MG63 (cell line): Measurements from ENCODE around the gene TRIM32. TPM values are rescaled to one million over a fixed set of nuclear protein-coding genes. Genes with fewer than 3 reads are reported as not detected.
A peak's percentile ranks its signal among the peaks of the same experiment; 100 is the strongest.
"Not testable (repeated sequence)": the region's sequence is repeated elsewhere in the genome, so short reads cannot be mapped to it uniquely, and the experiment has no call there.

Experiments used
- DNase-seq: peaks from one replicate; pipeline ENCODE4 v3.0.0-alpha.2; 2020
- H3K27me3 ChIP-seq: fragments of 250-450 bp; sonication (Bioruptor Pico); 2 replicates; pipeline ENCODE4 v1.5.1; 2020; ENCODE audit warnings: mild to moderate bottlenecking, moderate library complexity
- H3K36me3 ChIP-seq: fragments of 250-450 bp; sonication (Bioruptor Pico); 2 replicates; pipeline ENCODE4 v1.5.1; 2020; ENCODE audit warnings: mild to moderate bottlenecking, moderate library complexity
- H3K4me3 ChIP-seq: fragments of 250-450 bp; sonication (Bioruptor Pico); 2 replicates; pipeline ENCODE4 v1.5.1; 2020; ENCODE audit warnings: mild to moderate bottlenecking, moderate library complexity
- H3K9me3 ChIP-seq: fragments of 250-450 bp; sonication (Bioruptor Pico); 2 replicates; pipeline ENCODE4 v1.5.1; 2020; ENCODE audit warnings: mild to moderate bottlenecking, moderate library complexity
- total RNA-seq: library from RNA; depleted of rRNA; stranded (reverse); fragments of >200 nt; shearing (Covaris generic); gene quantifications from 2 replicates; pipeline ENCODE4 v1.2.3, GENCODE V29; 2014; ENCODE audit warnings: low replicate concordance

Gene TRIM32
- total RNA-seq, 1 experiment from 2014 or later = 25.1 TPM

- no peaks in the 10 kb centered on the region for H3K36me3 ChIP-seq
- DNase-seq = no peak
- H3K27me3 ChIP-seq = no peaks in the 10 kb centered on the region
- peaks cover 2% of the 10 kb centered on the region; the same call in 1 of the 2 replicates for H3K9me3 ChIP-seq
- H3K4me3 ChIP-seq = no peak overlapping the region
Observed at GRCh38 chr9:116668970-116669695, 18.0 kb upstream of the TRIM32 start.

GRCh38 chr9:116671605-116672004 is 15.5 kb upstream of the TRIM32 start:
- no peak for DNase-seq
- no peaks in the 10 kb centered on the region for H3K36me3 ChIP-seq
- H3K27me3 ChIP-seq = no peaks in the 10 kb centered on the region
- no peak overlapping the region for H3K4me3 ChIP-seq
- H3K9me3 ChIP-seq = peaks cover 2% of the 10 kb centered on the region; the same call in 1 of the 2 replicates

- Histone ChIP-seq H3K9me3 (peaks cover 2% of the 10 kb centered on the region; the same call in 1 of the 2 replicates), H3K36me3 (no peaks in the 10 kb centered on the region), H3K4me3 (no peak overlapping the region), H3K27me3 (no peaks in the 10 kb centered on the region)
- no peak for DNase-seq
Observed at GRCh38 chr9:116673375-116673774, 13.7 kb upstream of the TRIM32 start.

- Histone ChIP-seq H3K9me3 (peaks cover 2% of the 10 kb centered on the region; the same call in 1 of the 2 replicates), H3K4me3 (no peak overlapping the region), H3K27me3 (no peaks in the 10 kb centered on the region), H3K36me3 (no peaks in the 10 kb centered on the region)
- no peak for DNase-seq
Observed at GRCh38 chr9:116674210-116674980, 12.7 kb upstream of the TRIM32 start.

GRCh38 chr9:116683535-116683934 is 3.6 kb upstream of the TRIM32 start:
- H3K4me3 ChIP-seq = no peak overlapping the region
- no peaks in the 10 kb centered on the region for H3K27me3 ChIP-seq
- no peaks in the 10 kb centered on the region for H3K36me3 ChIP-seq
- no peaks in the 10 kb centered on the region for H3K9me3 ChIP-seq
- DNase-seq = no peak

GRCh38 chr9:116685166-116685565 is 1.9 kb upstream of the TRIM32 start:
- no peaks in the 10 kb centered on the region for H3K9me3 ChIP-seq
- DNase-seq = peak; percentile 23
- H3K4me3 ChIP-seq = no peak overlapping the region
- peaks cover 3% of the 10 kb centered on the region for H3K36me3 ChIP-seq
- H3K27me3 ChIP-seq = no peaks in the 10 kb centered on the region

GRCh38 chr9:116686135-116686534 is 970 bp upstream of the TRIM32 start:
- no peak for DNase-seq
- H3K4me3 ChIP-seq = peak overlapping the region; percentile 80

GRCh38 chr9:116686693-116687073 is 422 bp upstream of the TRIM32 start:
- no peaks in the 10 kb centered on the region for H3K9me3 ChIP-seq
- H3K36me3 ChIP-seq = peaks cover 7% of the 10 kb centered on the region
- DNase-seq = no peak
- peak overlapping the region; percentile 80 for H3K4me3 ChIP-seq
- no peaks in the 10 kb centered on the region for H3K27me3 ChIP-seq

More at GRCh38 chr9:116686135-116686534, 970 bp upstream of the TRIM32 start:
- no peaks in the 10 kb centered on the region for H3K27me3 ChIP-seq
- no peaks in the 10 kb centered on the region for H3K9me3 ChIP-seq
- peaks cover 7% of the 10 kb centered on the region for H3K36me3 ChIP-seq

GRCh38 chr9:116687754-116688135 is 640 bp downstream of the TRIM32 start:
- no peak for DNase-seq
- H3K4me3 ChIP-seq = peak overlapping the region; percentile 80
- H3K27me3 ChIP-seq = no peaks in the 10 kb centered on the region
- no peaks in the 10 kb centered on the region for H3K9me3 ChIP-seq
- peaks cover 7% of the 10 kb centered on the region for H3K36me3 ChIP-seq

GRCh38 chr9:116688806-116689485 is 1.8 kb downstream of the TRIM32 start:
- H3K27me3 ChIP-seq = no peaks in the 10 kb centered on the region
- peaks cover 12% of the 10 kb centered on the region for H3K36me3 ChIP-seq
- H3K9me3 ChIP-seq = no peaks in the 10 kb centered on the region
- H3K4me3 ChIP-seq = peak overlapping the region; percentile 80; the same call in 1 of the 2 replicates
- no peak for DNase-seq

GRCh38 chr9:116689486-116690032 is 2.5 kb downstream of the TRIM32 start:
- no peak for DNase-seq
- Histone ChIP-seq H3K27me3 (no peaks in the 10 kb centered on the region), H3K4me3 (no peak overlapping the region), H3K9me3 (no peaks in the 10 kb centered on the region), H3K36me3 (peaks cover 15% of the 10 kb centered on the region)

GRCh38 chr9:116690805-116691204 is 3.7 kb downstream of the TRIM32 start:
- H3K4me3 ChIP-seq, H3K9me3 ChIP-seq, DNase-seq, H3K27me3 ChIP-seq: not testable (repeated sequence)
- H3K36me3 ChIP-seq = peaks cover 26% of the 10 kb centered on the region

- peaks cover 26% of the 10 kb centered on the region for H3K36me3 ChIP-seq
- no peak for DNase-seq
- H3K27me3 ChIP-seq = no peaks in the 10 kb centered on the region
- H3K4me3 ChIP-seq = no peak overlapping the region
- no peaks in the 10 kb centered on the region for H3K9me3 ChIP-seq
Observed at GRCh38 chr9:116691607-116692006, 4.5 kb downstream of the TRIM32 start.

GRCh38 chr9:116692616-116693015 is 5.5 kb downstream of the TRIM32 start:
- H3K4me3 ChIP-seq = no peak overlapping the region
- DNase-seq = no peak
- H3K36me3 ChIP-seq = peaks cover 32% of the 10 kb centered on the region
- H3K27me3 ChIP-seq = no peaks in the 10 kb centered on the region
- no peaks in the 10 kb centered on the region for H3K9me3 ChIP-seq

GRCh38 chr9:116693233-116693731 is 6.2 kb downstream of the TRIM32 start:
- Histone ChIP-seq H3K4me3 (no peak overlapping the region), H3K9me3 (no peaks in the 10 kb centered on the region), H3K36me3 (peaks cover 38% of the 10 kb centered on the region), H3K27me3 (no peaks in the 10 kb centered on the region)
- DNase-seq = no peak

- Histone ChIP-seq H3K36me3 (peaks cover 54% of the 10 kb centered on the region), H3K4me3 (no peak overlapping the region), H3K27me3 (no peaks in the 10 kb centered on the region), H3K9me3 (no peaks in the 10 kb centered on the region)
- no peak for DNase-seq
Observed at GRCh38 chr9:116694785-116695291, 7.7 kb downstream of the TRIM32 start.
